Measurements from ENCODE around the gene CLSTN2.

CLSTN2 gene

DNA sequence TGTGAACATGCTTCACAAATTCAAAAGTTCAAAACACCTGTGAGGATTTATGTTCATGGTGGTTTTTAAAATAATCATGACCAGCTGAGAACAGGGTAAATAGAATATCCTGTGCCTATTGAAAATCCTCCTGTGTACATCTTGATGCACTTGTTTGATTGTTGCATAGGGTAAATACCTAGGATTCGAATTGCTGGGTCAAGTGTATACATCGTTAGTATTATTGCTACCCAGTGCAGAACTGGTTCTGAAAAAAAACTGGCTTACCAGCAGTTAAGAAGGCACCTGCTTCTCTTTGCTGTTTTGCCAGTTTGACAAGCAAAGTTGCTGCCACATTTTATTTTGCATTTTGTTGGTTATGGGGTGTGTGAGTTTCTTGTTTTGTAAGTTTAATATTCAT, 272.6 kb downstream of the CLSTN2 start:
- Histone ChIP-seq H3K14ac (ENCODE audit: low read length in 2 of 2) (no peak overlapping the region), H3K23ac (ENCODE audit: low read length in 2 of 2) (no peak overlapping the region), H2BK15ac (ENCODE audit: low read depth, poor library complexity, severe bottlenecking) (no peak overlapping the region), H2AFZ (ENCODE audit: low read depth, low read length) (no peak overlapping the region), H2BK5ac (ENCODE audit: low read depth, low read length, poor library complexity, severe bottlenecking) (no peak overlapping the region), H2AK5ac (ENCODE audit: low read length, severe bottlenecking) (no peak overlapping the region), H3K27ac (ENCODE audit: low read length, poor library complexity, severe bottlenecking) (no peak overlapping the region), H4K8ac (ENCODE audit: low read length) (no peak overlapping the region), H3K27me3 (ENCODE audit: control insufficient read depth in 1 of 2, insufficient read depth in 1 of 2, low read length in 2 of 2) (peaks cover 13 to 57% of the 10 kb centered on the region in 2 experiments), H3K36me3 (ENCODE audit: control insufficient read depth in 1 of 2, insufficient read depth in 2 of 2, low read depth in 1 of 2, low read length in 2 of 2) (no peaks in the 10 kb centered on the region), H2BK120ac (ENCODE audit: low read depth, low read length) (no peak overlapping the region), H3K18ac (ENCODE audit: low read depth in 1 of 2, low read length in 2 of 2) (no peak overlapping the region), H3K4ac (ENCODE audit: low read depth in 1 of 2, low read length in 2 of 2) (no peak overlapping the region), H3K9ac (ENCODE audit: low read length) (no peak overlapping the region), H2BK12ac (ENCODE audit: low read length in 2 of 2) (no peak overlapping the region), H3K9me3 (ENCODE audit: control insufficient read depth, low read length) (no peaks in the 10 kb centered on the region), H3K4me2 (ENCODE audit: low read length, poor library complexity, severe bottlenecking) (no peak overlapping the region), H3K4me1 (ENCODE audit: control insufficient read depth, insufficient read depth, low read depth, low read length) (no peaks in the 10 kb centered on the region), H3K4me3 (ENCODE audit: insufficient read depth in 1 of 2, low read depth in 1 of 2, low read length in 2 of 2) (no peak overlapping the region), H4K91ac (ENCODE audit: low read length) (no peak overlapping the region), H3K79me1 (replicated peaks; ENCODE audit: low read length, poor library complexity, severe bottlenecking) (peaks cover 3% of the 10 kb centered on the region)
- 49% methylated on average over 2 of the region's 2 CpGs for WGBS
- DNase-seq: no peak

DNA sequence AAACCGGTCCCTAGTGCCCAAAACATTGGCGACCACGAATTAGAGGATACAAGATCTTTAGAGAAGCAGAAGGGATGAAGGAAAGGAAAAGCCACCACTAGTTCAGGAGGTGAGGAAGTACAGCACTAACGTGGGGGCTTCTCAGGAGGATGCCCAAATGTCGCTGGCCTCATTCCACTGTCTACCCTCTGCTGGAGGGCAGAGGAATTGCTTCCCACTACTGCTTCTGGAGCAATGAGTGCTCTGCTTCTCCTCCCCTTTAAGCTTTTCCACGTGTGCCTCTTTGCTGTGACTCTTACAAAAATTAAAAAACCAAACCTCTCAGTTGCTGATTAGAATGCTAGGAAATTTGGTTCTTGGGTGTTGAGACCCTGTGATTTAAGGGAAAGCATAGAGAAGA, 281.3 kb downstream of the CLSTN2 start:
- Histone ChIP-seq H2AFZ (ENCODE audit: low read depth, low read length) (no peak overlapping the region), H3K18ac (ENCODE audit: low read depth in 1 of 2, low read length in 2 of 2) (no peak overlapping the region), H2BK12ac (ENCODE audit: low read length in 2 of 2) (no peak overlapping the region), H3K14ac (ENCODE audit: low read length in 2 of 2) (no peak overlapping the region), H2BK120ac (ENCODE audit: low read depth, low read length) (no peak overlapping the region), H3K27me3 (ENCODE audit: control insufficient read depth in 1 of 2, insufficient read depth in 1 of 2, low read length in 2 of 2) (peaks cover 0 to 5% of the 10 kb centered on the region in 2 experiments), H3K27ac (ENCODE audit: low read length, poor library complexity, severe bottlenecking) (no peak overlapping the region), H4K8ac (ENCODE audit: low read length) (no peak overlapping the region), H2BK5ac (ENCODE audit: low read depth, low read length, poor library complexity, severe bottlenecking) (no peak overlapping the region), H3K23ac (ENCODE audit: low read length in 2 of 2) (no peak overlapping the region), H3K36me3 (ENCODE audit: control insufficient read depth in 1 of 2, insufficient read depth in 2 of 2, low read depth in 1 of 2, low read length in 2 of 2) (no peaks in the 10 kb centered on the region), H3K79me1 (replicated peaks; ENCODE audit: low read length, poor library complexity, severe bottlenecking) (no peaks in the 10 kb centered on the region), H4K91ac (ENCODE audit: low read length) (no peak overlapping the region), H3K4me3 (ENCODE audit: insufficient read depth in 1 of 2, low read depth in 1 of 2, low read length in 2 of 2) (no peak overlapping the region), H2BK15ac (ENCODE audit: low read depth, poor library complexity, severe bottlenecking) (no peak overlapping the region), H3K9ac (ENCODE audit: low read length) (no peak overlapping the region), H3K9me3 (ENCODE audit: control insufficient read depth, low read length) (no peaks in the 10 kb centered on the region), H3K4me2 (ENCODE audit: low read length, poor library complexity, severe bottlenecking) (no peak overlapping the region), H2AK5ac (ENCODE audit: low read length, severe bottlenecking) (no peak overlapping the region), H3K4me1 (ENCODE audit: control insufficient read depth, insufficient read depth, low read depth, low read length) (no peaks in the 10 kb centered on the region), H3K4ac (ENCODE audit: low read depth in 1 of 2, low read length in 2 of 2) (no peak overlapping the region)
- DNase-seq: no peak
- 57% methylated on average over 5 of the region's 6 CpGs for WGBS

DNA sequence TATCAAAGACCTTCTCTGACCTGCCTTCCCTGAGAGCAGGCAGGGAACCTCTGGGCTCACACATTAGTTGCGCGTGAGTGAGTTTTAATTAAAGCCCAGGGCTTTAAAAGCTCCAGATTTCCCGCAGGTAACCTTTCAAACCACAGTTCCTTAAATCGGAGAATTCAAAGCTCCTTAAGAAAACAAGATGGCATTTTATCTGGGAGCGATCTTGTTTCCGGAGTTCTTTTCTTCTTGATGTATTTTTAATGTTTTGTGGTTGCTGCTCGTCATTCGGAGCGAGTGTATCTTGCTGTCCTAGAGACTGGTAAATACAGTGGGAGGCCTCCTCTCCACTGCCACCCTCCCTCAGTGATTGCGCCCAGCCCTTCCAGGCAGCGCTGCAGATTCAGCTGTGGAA, 284.3 kb downstream of the CLSTN2 start:
- Histone ChIP-seq H3K18ac (ENCODE audit: low read depth in 1 of 2, low read length in 2 of 2) (no peak overlapping the region), H3K4me3 (ENCODE audit: insufficient read depth in 1 of 2, low read depth in 1 of 2, low read length in 2 of 2) (no peak overlapping the region), H3K36me3 (ENCODE audit: control insufficient read depth in 1 of 2, insufficient read depth in 2 of 2, low read depth in 1 of 2, low read length in 2 of 2) (no peaks in the 10 kb centered on the region), H3K14ac (ENCODE audit: low read length in 2 of 2) (no peak overlapping the region), H2BK15ac (ENCODE audit: low read depth, poor library complexity, severe bottlenecking) (no peak overlapping the region), H2AFZ (ENCODE audit: low read depth, low read length) (no peak overlapping the region), H3K23ac (ENCODE audit: low read length in 2 of 2) (no peak overlapping the region), H3K27ac (ENCODE audit: low read length, poor library complexity, severe bottlenecking) (no peak overlapping the region), H3K4me2 (ENCODE audit: low read length, poor library complexity, severe bottlenecking) (no peak overlapping the region), H4K8ac (ENCODE audit: low read length) (no peak overlapping the region), H2BK12ac (ENCODE audit: low read length in 2 of 2) (no peak overlapping the region), H3K27me3 (ENCODE audit: control insufficient read depth in 1 of 2, insufficient read depth in 1 of 2, low read length in 2 of 2) (peaks cover 0 to 5% of the 10 kb centered on the region in 2 experiments), H2BK5ac (ENCODE audit: low read depth, low read length, poor library complexity, severe bottlenecking) (no peak overlapping the region), H3K4ac (ENCODE audit: low read depth in 1 of 2, low read length in 2 of 2) (no peak overlapping the region), H3K79me1 (replicated peaks; ENCODE audit: low read length, poor library complexity, severe bottlenecking) (no peaks in the 10 kb centered on the region), H3K9me3 (ENCODE audit: control insufficient read depth, low read length) (no peaks in the 10 kb centered on the region), H2AK5ac (ENCODE audit: low read length, severe bottlenecking) (no peak overlapping the region), H2BK120ac (ENCODE audit: low read depth, low read length) (no peak overlapping the region), H3K9ac (ENCODE audit: low read length) (no peak overlapping the region), H3K4me1 (ENCODE audit: control insufficient read depth, insufficient read depth, low read depth, low read length) (peaks cover 2% of the 10 kb centered on the region), H4K91ac (ENCODE audit: low read length) (no peak overlapping the region)
- WGBS: 63% methylated on average over 11 of the region's 11 CpGs
- no peak for DNase-seq

DNA sequence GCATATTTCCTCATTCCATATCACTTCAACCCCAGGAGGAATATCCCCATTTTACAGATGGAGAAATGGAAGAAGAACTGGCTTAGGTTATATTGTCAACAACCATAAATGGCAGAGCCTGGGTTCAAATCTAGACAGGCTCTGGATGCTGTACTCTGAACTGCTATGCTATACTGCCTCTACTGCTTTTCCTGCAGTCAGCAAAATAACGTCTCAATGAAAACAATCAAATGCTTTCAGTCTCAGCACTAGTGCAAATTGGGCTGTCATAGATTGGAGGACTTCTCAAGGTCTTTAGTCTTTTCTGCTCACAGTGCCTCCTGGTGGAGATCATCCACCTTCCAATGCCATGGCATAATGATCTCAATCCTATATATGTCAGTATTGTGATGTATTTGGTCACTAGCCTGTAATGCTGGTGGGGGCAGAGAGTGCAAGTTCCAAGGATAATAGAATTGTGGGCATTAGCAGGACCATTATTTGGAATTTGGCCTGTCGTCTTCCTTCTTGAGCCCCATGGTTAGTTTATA, 285.0 kb downstream of the CLSTN2 start:
- H2BK120ac ChIP-seq (ENCODE audit: low read depth, low read length): no peak overlapping the region
- H3K4me1 ChIP-seq (ENCODE audit: control insufficient read depth, insufficient read depth, low read depth, low read length): peaks cover 2% of the 10 kb centered on the region
- no peak overlapping the region for H3K18ac ChIP-seq (ENCODE audit: low read depth in 1 of 2, low read length in 2 of 2)
- H3K27me3 ChIP-seq (ENCODE audit: control insufficient read depth in 1 of 2, insufficient read depth in 1 of 2, low read length in 2 of 2): peaks cover 0 to 5% of the 10 kb centered on the region in 2 experiments
- H2BK12ac ChIP-seq (ENCODE audit: low read length in 2 of 2): no peak overlapping the region
- 85% methylated on average over 2 of the region's 2 CpGs for WGBS
- H3K4ac ChIP-seq (ENCODE audit: low read depth in 1 of 2, low read length in 2 of 2): no peak overlapping the region
- H3K4me3 ChIP-seq (ENCODE audit: insufficient read depth in 1 of 2, low read depth in 1 of 2, low read length in 2 of 2): no peak overlapping the region
- no peaks in the 10 kb centered on the region for H3K9me3 ChIP-seq (ENCODE audit: control insufficient read depth, low read length)
- no peak overlapping the region for H2BK5ac ChIP-seq (ENCODE audit: low read depth, low read length, poor library complexity, severe bottlenecking)
- no peaks in the 10 kb centered on the region for H3K36me3 ChIP-seq (ENCODE audit: control insufficient read depth in 1 of 2, insufficient read depth in 2 of 2, low read depth in 1 of 2, low read length in 2 of 2)
- no peak overlapping the region for H3K27ac ChIP-seq (ENCODE audit: low read length, poor library complexity, severe bottlenecking)
- no peak overlapping the region for H3K23ac ChIP-seq (ENCODE audit: low read length in 2 of 2)
- H4K8ac ChIP-seq (ENCODE audit: low read length): no peak overlapping the region
- H3K79me1 ChIP-seq (replicated peaks; ENCODE audit: low read length, poor library complexity, severe bottlenecking): no peaks in the 10 kb centered on the region
- no peak overlapping the region for H4K91ac ChIP-seq (ENCODE audit: low read length)
- H2BK15ac ChIP-seq (ENCODE audit: low read depth, poor library complexity, severe bottlenecking): no peak overlapping the region
- no peak for DNase-seq
- no peak overlapping the region for H2AFZ ChIP-seq (ENCODE audit: low read depth, low read length)
- H2AK5ac ChIP-seq (ENCODE audit: low read length, severe bottlenecking): no peak overlapping the region
- no peak overlapping the region for H3K14ac ChIP-seq (ENCODE audit: low read length in 2 of 2)
- no peak overlapping the region for H3K9ac ChIP-seq (ENCODE audit: low read length)
- no peak overlapping the region for H3K4me2 ChIP-seq (ENCODE audit: low read length, poor library complexity, severe bottlenecking)
